Fibroblast of skin of right biceps (primary cell): ENCODE results near the gene EFNA5.

Source experiments
- DNase-seq: peaks from one replicate; pipeline ENCODE4 v3.0.0-alpha.2; 2013

Gene EFNA5

GRCh38 chr5:107567901-107568671, 102.7 kb downstream of the EFNA5 start:
- DNase-seq = no peak

- DNase-seq = no peak
These were observed 103.8 kb downstream of the EFNA5 start for GRCh38 chr5:107566986-107567385.

- DNase-seq = no peak
These were observed 104.7 kb downstream of the EFNA5 start for GRCh38 chr5:107565791-107566767.

GRCh38 chr5:107564931-107565372, 105.8 kb downstream of the EFNA5 start:
- peak; percentile 63 for DNase-seq

GRCh38 chr5:107563959-107564544, 106.7 kb downstream of the EFNA5 start:
- no peak for DNase-seq

GRCh38 chr5:107560377-107560776, 110.4 kb downstream of the EFNA5 start:
- no peak for DNase-seq

- no peak for DNase-seq
These were observed 111.8 kb downstream of the EFNA5 start for GRCh38 chr5:107558823-107559375.

GRCh38 chr5:107557051-107557658, 113.6 kb downstream of the EFNA5 start:
- DNase-seq = peak; percentile 40

GRCh38 chr5:107556575-107556974, 114.2 kb downstream of the EFNA5 start:
- no peak for DNase-seq

- peak; percentile 84 for DNase-seq
These were observed 115.2 kb downstream of the EFNA5 start for GRCh38 chr5:107555425-107556090.

- no peak for DNase-seq
These were observed 115.8 kb downstream of the EFNA5 start for GRCh38 chr5:107554776-107555424.

GRCh38 chr5:107553117-107553555, 117.6 kb downstream of the EFNA5 start:
- peak; percentile 74 for DNase-seq

GRCh38 chr5:107551088-107551487, 119.6 kb downstream of the EFNA5 start:
- DNase-seq = no peak

GRCh38 chr5:107549567-107549966, 121.2 kb downstream of the EFNA5 start:
- no peak for DNase-seq

- no peak for DNase-seq
These were observed 122.3 kb downstream of the EFNA5 start for GRCh38 chr5:107548477-107548876.

GRCh38 chr5:107546719-107547118, 124.0 kb downstream of the EFNA5 start:
- no peak for DNase-seq

GRCh38 chr5:107545486-107545885, 125.3 kb downstream of the EFNA5 start:
- DNase-seq = no peak

GRCh38 chr5:107544967-107545366, 125.8 kb downstream of the EFNA5 start:
- no peak for DNase-seq

- DNase-seq = no peak
These were observed 126.3 kb downstream of the EFNA5 start for GRCh38 chr5:107544476-107544875.

- no peak for DNase-seq
These were observed 126.9 kb downstream of the EFNA5 start for GRCh38 chr5:107543868-107544267.

GRCh38 chr5:107542831-107543231, 127.9 kb downstream of the EFNA5 start:
- no peak for DNase-seq
